GM12864 (cell line): Measurements from ENCODE around the gene DNAJC6.

Experiments used
- DNase-seq: peaks from one replicate; pipeline ENCODE4 v3.0.0-alpha.2; 2011; ENCODE audit warnings: low read depth
- H3K4me3 ChIP-seq: 2 replicates; pipeline ENCODE4 v1.5.1; 2011; ENCODE audit warnings: mild to moderate bottlenecking, low read depth, low read length, control low read depth
- CTCF ChIP-seq: IDR thresholded peaks from 2 replicates; pipeline ENCODE4 v1.5.1; 2011; ENCODE audit warnings: low read depth, mild to moderate bottlenecking, moderate library complexity, low read length, control low read depth, inconsistent platforms; ENCODE audit errors: missing control alignments

DNAJC6 gene

GRCh38 chr1:65425697-65426096, 116.4 kb downstream of the DNAJC6 start:
- DNase-seq, result no peak
- no peak overlapping the region for H3K4me3 ChIP-seq
- no peak for TF ChIP-seq CTCF

- H3K4me3 ChIP-seq, result no peak overlapping the region
- no peak for TF ChIP-seq CTCF
These were observed 119.7 kb downstream of the DNAJC6 start for GRCh38 chr1:65429078-65429477.

GRCh38 chr1:65429806-65430205, 120.5 kb downstream of the DNAJC6 start:
- DNase-seq, result no peak
- no peak overlapping the region for H3K4me3 ChIP-seq
- no peak for TF ChIP-seq CTCF

More at GRCh38 chr1:65429078-65429477, 119.7 kb downstream of the DNAJC6 start:
- no peak for DNase-seq

GRCh38 chr1:65431111-65431705, 121.9 kb downstream of the DNAJC6 start:
- no peak for DNase-seq
- peak; percentile 56 for TF ChIP-seq CTCF
- H3K4me3 ChIP-seq, result no peak overlapping the region

- DNase-seq, result no peak
- TF ChIP-seq CTCF, result no peak
- no peak overlapping the region for H3K4me3 ChIP-seq
These were observed 123.6 kb downstream of the DNAJC6 start for GRCh38 chr1:65432918-65433317.

GRCh38 chr1:65434255-65434654, 124.9 kb downstream of the DNAJC6 start:
- no peak for DNase-seq
- peak; percentile 5 for TF ChIP-seq CTCF
- no peak overlapping the region for H3K4me3 ChIP-seq

- H3K4me3 ChIP-seq, result no peak overlapping the region
- no peak for TF ChIP-seq CTCF
- no peak for DNase-seq
These were observed 125.4 kb downstream of the DNAJC6 start for GRCh38 chr1:65434760-65435159.
